GM12801 (cell line): Measurements from ENCODE around the gene COA7.

Source experiments
- TF ChIP-seq, protein P1 (sequence below): IDR thresholded peaks from one replicate; pipeline ENCODE4 v1.5.1; 2011; ENCODE audit warnings: control low read depth; ENCODE audit not compliant: insufficient read length; ENCODE audit errors: extremely low read depth

Gene COA7

GRCh38 chr1:52636721-52637695 is 61.1 kb downstream of the COA7 start:
- TF ChIP-seq, protein P1, sequence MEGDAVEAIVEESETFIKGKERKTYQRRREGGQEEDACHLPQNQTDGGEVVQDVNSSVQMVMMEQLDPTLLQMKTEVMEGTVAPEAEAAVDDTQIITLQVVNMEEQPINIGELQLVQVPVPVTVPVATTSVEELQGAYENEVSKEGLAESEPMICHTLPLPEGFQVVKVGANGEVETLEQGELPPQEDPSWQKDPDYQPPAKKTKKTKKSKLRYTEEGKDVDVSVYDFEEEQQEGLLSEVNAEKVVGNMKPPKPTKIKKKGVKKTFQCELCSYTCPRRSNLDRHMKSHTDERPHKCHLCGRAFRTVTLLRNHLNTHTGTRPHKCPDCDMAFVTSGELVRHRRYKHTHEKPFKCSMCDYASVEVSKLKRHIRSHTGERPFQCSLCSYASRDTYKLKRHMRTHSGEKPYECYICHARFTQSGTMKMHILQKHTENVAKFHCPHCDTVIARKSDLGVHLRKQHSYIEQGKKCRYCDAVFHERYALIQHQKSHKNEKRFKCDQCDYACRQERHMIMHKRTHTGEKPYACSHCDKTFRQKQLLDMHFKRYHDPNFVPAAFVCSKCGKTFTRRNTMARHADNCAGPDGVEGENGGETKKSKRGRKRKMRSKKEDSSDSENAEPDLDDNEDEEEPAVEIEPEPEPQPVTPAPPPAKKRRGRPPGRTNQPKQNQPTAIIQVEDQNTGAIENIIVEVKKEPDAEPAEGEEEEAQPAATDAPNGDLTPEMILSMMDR, result no peak

DNA sequence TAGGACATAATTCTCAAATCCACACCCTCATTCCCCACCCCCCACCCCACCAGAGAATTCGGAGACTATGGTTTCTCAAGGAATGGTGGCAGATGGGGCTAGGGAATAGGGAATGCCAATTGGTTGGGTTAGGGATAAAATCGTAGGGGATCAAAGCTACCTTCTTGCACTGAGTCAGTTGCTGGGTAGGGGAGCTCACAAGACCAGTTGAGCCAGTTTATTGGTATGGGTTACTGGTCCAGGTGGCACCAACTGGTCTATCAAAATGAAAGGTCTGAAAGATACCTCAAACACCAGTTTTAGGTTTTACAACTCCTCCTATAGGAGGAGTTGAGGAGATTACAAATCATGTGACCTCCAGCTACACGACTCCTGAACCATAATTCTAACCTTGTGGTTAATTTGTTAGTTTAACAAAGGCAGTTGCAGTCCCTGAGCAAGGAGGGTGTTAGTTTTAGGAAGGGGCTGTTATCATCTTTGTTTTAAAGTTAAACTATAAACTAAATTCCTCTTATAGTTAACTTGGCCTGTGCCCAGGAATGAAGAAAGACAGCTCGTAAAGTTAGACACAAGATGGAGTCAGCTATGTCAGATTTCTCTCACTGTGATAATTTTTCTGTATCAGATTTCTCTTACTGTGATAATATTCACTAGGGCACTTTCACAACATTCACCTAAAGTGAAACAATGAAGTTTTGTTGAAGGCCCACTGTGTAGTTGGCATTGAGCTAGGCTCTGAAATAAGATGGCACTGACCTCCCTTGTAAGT is 62.6 kb downstream of the COA7 start:
- TF ChIP-seq, protein P1, result no peak
